HTERT RPE-1 (cell line): Measurements from ENCODE around the gene HCN1.
"Not testable (repeated sequence)": the region's sequence is repeated elsewhere in the genome, so short reads cannot be mapped to it uniquely, and the experiment has no call there.

Source experiments
- in situ Hi-C: fragments of 300-500 bp; cut with MboI; formaldehyde crosslinking; loops from 4 replicates; pipeline ENCODE4 v1.14.3; 2020; ENCODE audit warnings: low sequenced_read_pairs

The HCN1 gene

GRCh38 chr5:45312627-45313026 is 383.6 kb downstream of the HCN1 start:
- in situ Hi-C loops, result not testable (repeated sequence)

- in situ Hi-C loops, result no loop called here
Measured at GRCh38 chr5:45295231-45295630, 400.9 kb downstream of the HCN1 start.

- in situ Hi-C loops, result no loop called here
Measured at GRCh38 chr5:45288746-45289145, 407.4 kb downstream of the HCN1 start.

DNA sequence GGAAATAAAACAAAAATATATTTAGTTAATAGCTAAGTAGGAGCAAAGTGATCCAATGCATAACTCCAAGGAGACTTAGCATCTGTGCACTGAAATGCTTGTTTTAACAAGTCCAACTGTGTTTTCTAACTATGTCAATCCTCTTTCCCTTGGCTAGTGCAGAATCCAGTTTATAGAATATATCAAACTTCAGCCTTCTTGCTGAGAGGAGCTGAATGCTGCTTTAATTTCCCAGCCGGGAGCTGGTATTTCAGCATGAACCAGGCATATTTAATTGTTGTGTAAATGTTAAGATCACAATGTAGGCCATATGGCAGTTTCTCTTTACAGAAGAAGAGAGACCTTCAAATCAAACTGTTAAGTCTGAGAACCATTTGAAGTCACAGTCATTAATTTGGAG is 411.7 kb downstream of the HCN1 start:
- in situ Hi-C loops, result no loop called here

DNA sequence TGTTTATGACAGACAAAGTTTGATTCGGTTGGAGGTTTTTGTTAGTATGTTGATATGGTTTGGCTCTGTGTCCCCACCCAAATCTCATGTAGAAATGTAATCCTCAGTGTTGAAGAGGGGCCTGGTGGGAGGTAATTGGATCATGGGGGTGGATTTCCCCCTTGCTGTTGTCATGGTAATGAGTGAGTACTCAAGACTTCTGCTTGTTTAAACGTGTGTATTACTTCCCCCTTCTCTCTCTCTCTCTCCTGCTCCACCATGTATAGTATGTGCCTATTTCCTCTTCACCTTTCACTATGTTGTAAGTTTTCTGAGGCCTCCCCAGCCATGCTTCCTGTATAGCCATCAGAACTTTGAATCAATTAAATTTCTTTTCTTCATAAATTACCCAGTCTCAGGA is 415.1 kb downstream of the HCN1 start:
- in situ Hi-C loops, result no loop called here

- in situ Hi-C loops, result no loop called here
Measured at GRCh38 chr5:45279109-45279508, 417.1 kb downstream of the HCN1 start.

GRCh38 chr5:45277860-45278259 is 418.3 kb downstream of the HCN1 start:
- in situ Hi-C loops, result no loop called here

GRCh38 chr5:45274241-45274640 is 421.9 kb downstream of the HCN1 start:
- in situ Hi-C loops, result no loop called here

DNA sequence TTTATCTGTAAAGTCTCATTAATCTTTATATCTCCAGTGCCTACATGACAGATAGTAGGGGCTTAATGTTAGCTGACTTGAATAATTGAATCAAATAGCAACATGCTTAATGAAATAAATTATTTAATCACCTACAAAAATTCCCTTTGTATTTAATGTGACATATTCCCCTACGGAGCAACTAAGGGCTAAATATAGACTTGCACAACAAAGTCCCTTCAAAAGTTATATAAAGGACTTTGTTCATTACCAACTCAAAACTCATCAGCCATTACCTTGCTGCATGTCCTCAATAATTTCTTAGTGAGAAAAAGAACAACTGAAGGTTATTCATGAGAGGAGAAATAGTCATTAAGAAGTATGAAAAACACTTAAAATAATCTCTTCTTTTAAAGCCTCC is 424.6 kb downstream of the HCN1 start:
- in situ Hi-C loops, result no loop called here

DNA sequence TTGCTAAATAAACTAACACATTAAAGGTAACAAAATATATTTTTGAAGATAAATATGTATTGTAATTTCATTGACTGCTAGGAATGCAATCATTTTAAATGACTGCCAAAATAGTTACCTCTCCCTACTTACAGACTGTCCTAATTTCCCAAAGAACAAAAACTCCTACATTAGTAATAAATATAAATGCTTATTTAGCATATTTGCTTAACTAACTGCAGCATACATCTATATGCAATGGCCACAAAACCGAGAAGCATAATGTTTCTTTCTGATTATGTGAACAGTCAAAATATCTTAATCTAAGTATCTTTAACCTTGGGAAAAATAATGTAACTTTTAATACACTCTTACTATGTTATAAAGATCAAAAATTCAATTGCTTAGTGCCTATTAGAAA is 431.7 kb downstream of the HCN1 start:
- in situ Hi-C loops, result no loop called here

- in situ Hi-C loops, result no loop called here
Measured at GRCh38 chr5:45262061-45262590, 434.1 kb downstream of the HCN1 start.

GRCh38 chr5:45261125-45261524 is 435.1 kb downstream of the HCN1 start:
- in situ Hi-C loops, result no loop called here

DNA sequence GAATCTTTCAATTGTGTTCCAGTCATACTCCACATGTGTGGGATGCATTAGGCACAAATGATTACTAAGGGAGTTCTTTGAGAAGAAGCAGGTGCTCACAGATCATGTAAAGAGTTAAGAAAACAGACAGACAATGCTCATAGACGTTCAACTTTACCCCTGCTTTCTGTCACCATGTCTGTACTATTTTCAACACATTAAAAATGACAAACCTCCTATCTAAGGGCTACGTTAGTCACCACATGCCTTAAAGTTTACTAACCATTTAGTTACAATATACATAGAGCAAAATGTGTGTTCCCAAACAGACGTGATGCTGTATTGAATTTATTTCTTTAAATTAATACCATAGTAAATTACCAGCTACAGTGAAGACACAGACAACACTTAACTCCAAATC is 435.9 kb downstream of the HCN1 start:
- in situ Hi-C loops, result no loop called here

- in situ Hi-C loops, result no loop called here
Measured at GRCh38 chr5:45252978-45253377, 443.2 kb downstream of the HCN1 start.

GRCh38 chr5:45252541-45252940 is 443.6 kb downstream of the HCN1 start:
- in situ Hi-C loops, result no loop called here

DNA sequence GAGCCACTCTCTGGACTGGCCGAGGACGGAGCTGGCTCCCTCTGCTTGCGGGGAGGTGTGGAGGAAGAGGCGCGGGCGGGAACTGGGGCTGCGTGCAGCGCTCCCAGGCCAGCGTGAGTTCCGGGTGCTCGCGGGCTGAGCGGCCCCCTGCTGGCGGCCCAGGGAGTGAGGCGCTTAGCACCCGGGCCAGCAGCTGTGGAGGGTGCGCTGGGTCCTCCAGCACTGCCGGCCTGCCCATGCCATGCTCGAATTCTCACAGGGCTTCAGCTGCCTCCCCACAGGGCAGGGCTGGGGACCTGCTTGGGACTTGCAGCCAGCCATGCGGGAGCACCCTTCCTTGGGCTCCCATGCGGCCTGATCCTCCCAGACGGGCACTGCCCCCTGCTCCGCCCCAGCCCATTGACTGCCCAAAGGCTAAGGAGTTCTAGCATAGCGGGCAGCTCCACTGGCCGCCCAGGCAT is 470.6 kb downstream of the HCN1 start:
- in situ Hi-C loops, result no loop called here

- in situ Hi-C loops, result no loop called here
Measured at GRCh38 chr5:45205403-45205961, 490.7 kb downstream of the HCN1 start.
